PC-9 (cell line): Measurements from ENCODE around the gene FOXC1.

ENCODE experiments used
- EZH2 ChIP-seq: fragments of 200-600 bp; sonication (generic); IDR thresholded peaks from 2 replicates; pipeline ENCODE4 v1.8.0; 2017; ENCODE audit warnings: antibody characterized with exemption, low read depth
- TF ChIP-seq, protein P1 (sequence below): fragments of 200-600 bp; sonication (generic); conservative IDR thresholded peaks from 2 replicates; pipeline ENCODE4 v1.6.1; 2017; ENCODE audit warnings: mixed run types, antibody characterized with exemption, mild to moderate bottlenecking, moderate library complexity

DNA sequence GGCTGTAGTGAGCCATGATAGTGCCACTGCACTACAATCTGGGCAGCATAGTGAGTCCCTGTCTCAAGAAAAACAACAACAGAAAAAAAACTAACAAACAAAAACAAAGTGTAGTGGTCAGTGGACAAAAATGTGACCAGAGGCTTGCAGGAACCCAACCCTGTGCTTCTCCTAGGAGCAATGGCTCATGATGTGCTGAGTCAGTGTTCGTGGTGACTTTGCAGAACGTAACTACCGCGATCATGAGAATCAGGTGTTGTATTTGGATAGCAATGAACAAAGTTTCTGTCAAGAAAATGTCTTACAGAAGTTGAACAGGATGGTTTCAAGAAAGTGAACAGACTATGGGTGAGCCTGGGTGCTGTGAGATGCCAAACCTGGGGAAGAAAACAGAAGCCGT, 18.5 kb upstream of the FOXC1 start:
- TF ChIP-seq, protein P1, sequence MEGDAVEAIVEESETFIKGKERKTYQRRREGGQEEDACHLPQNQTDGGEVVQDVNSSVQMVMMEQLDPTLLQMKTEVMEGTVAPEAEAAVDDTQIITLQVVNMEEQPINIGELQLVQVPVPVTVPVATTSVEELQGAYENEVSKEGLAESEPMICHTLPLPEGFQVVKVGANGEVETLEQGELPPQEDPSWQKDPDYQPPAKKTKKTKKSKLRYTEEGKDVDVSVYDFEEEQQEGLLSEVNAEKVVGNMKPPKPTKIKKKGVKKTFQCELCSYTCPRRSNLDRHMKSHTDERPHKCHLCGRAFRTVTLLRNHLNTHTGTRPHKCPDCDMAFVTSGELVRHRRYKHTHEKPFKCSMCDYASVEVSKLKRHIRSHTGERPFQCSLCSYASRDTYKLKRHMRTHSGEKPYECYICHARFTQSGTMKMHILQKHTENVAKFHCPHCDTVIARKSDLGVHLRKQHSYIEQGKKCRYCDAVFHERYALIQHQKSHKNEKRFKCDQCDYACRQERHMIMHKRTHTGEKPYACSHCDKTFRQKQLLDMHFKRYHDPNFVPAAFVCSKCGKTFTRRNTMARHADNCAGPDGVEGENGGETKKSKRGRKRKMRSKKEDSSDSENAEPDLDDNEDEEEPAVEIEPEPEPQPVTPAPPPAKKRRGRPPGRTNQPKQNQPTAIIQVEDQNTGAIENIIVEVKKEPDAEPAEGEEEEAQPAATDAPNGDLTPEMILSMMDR, result no peak
- no peak for TF ChIP-seq EZH2
